ENCODE results near the gene PHF11.

DNA sequence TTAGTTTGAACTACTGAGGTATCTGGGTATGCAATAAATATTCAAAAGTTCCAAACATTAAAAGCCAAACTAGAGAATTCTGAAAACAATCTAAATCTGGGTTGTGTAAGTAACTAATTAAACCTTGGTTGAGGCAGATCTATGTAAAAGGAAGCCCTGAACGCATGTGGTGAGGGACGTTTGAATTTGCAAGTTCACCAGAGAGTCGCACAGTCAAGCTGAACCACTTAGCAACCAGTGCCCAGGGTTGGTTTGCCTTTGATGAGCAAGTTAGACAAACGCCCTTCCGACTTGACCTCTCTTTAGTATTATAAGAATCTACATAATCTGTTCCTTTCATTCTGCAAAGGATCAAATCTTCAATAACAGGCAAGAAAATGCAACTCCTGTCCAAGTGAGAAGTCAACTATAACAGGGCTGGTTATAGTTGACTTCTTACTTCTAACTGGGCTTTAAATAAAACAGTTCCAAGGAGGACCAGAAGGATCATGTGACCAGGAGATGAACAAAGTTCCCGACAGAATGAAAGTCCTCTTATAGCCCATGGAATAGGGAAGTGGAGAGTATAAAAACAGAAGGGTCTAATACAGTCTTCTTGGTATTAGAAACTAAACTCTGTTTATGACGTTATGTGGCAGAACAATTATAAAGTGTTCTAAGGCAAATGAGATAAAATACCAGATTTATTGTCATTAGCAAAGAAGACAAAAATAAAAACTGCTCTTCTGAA is 40.6 kb downstream of the PHF11 start:
- TF ChIP-seq EZH2 (IDR thresholded peaks at IDR 0.05; ENCODE audit: borderline replicate concordance, low read depth, low read length, severe bottlenecking), result no peak
- TF ChIP-seq, protein P1, sequence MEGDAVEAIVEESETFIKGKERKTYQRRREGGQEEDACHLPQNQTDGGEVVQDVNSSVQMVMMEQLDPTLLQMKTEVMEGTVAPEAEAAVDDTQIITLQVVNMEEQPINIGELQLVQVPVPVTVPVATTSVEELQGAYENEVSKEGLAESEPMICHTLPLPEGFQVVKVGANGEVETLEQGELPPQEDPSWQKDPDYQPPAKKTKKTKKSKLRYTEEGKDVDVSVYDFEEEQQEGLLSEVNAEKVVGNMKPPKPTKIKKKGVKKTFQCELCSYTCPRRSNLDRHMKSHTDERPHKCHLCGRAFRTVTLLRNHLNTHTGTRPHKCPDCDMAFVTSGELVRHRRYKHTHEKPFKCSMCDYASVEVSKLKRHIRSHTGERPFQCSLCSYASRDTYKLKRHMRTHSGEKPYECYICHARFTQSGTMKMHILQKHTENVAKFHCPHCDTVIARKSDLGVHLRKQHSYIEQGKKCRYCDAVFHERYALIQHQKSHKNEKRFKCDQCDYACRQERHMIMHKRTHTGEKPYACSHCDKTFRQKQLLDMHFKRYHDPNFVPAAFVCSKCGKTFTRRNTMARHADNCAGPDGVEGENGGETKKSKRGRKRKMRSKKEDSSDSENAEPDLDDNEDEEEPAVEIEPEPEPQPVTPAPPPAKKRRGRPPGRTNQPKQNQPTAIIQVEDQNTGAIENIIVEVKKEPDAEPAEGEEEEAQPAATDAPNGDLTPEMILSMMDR (IDR thresholded peaks at IDR 0.05; ENCODE audit: borderline replicate concordance, extremely low read depth, low read length, poor library complexity, severe bottlenecking), result no peak

All from DND-41 (cell line).